ENCODE results near the gene GRM8.

Gene GRM8

GRCh38 chr7:127264219-127264618 lies 11.5 kb upstream of the GRM8 start:
- Histone ChIP-seq H3K9me3 (ENCODE audit: low read length) (no peaks in the 10 kb centered on the region), H3K36me3 (ENCODE audit: insufficient read depth, low read length) (no peaks in the 10 kb centered on the region), H3K4me1 (ENCODE audit: insufficient read depth, low read length, severe bottlenecking) (no peaks in the 10 kb centered on the region), H3K27me3 (ENCODE audit: insufficient read depth, low read length) (no peaks in the 10 kb centered on the region; the same call in 1 of the 2 replicates), H4K20me1 (ENCODE audit: insufficient read depth, low read length) (no peaks in the 10 kb centered on the region), H3F3A (ENCODE audit: insufficient read depth, low read length) (no peaks in the 10 kb centered on the region), H2AFZ (ENCODE audit: low read length) (no peak overlapping the region), H3K79me2 (ENCODE audit: insufficient read depth, low read length) (no peaks in the 10 kb centered on the region), H3K4me3 (ENCODE audit: low read depth, low read length, poor library complexity, severe bottlenecking) (no peak overlapping the region), H3K27ac (ENCODE audit: low read depth, low read length, poor library complexity, severe bottlenecking) (no peak overlapping the region), H3K9ac (ENCODE audit: low read length) (no peak overlapping the region), H3K9me2 (ENCODE audit: low read depth, low read length) (no peaks in the 10 kb centered on the region), H3K4me2 (ENCODE audit: low read length) (no peak overlapping the region)
- no peak for TF ChIP-seq CTCF (IDR thresholded peaks at IDR 0.05; ENCODE audit: low read length)
- no peak for TF ChIP-seq EZH2 (IDR thresholded peaks at IDR 0.05; ENCODE audit: borderline replicate concordance, low read length)

- Histone ChIP-seq H3K79me2 (ENCODE audit: insufficient read depth, low read length) (no peaks in the 10 kb centered on the region), H3K9me3 (ENCODE audit: low read length) (no peaks in the 10 kb centered on the region), H3K27me3 (ENCODE audit: insufficient read depth, low read length) (no peaks in the 10 kb centered on the region; the same call in 1 of the 2 replicates), H3F3A (ENCODE audit: insufficient read depth, low read length) (no peaks in the 10 kb centered on the region), H3K36me3 (ENCODE audit: insufficient read depth, low read length) (no peaks in the 10 kb centered on the region), H3K4me1 (ENCODE audit: insufficient read depth, low read length, severe bottlenecking) (no peaks in the 10 kb centered on the region), H3K4me3 (ENCODE audit: low read depth, low read length, poor library complexity, severe bottlenecking) (no peak overlapping the region), H3K9me2 (ENCODE audit: low read depth, low read length) (no peaks in the 10 kb centered on the region), H3K4me2 (ENCODE audit: low read length) (no peak overlapping the region), H3K27ac (ENCODE audit: low read depth, low read length, poor library complexity, severe bottlenecking) (no peak overlapping the region), H2AFZ (ENCODE audit: low read length) (no peak overlapping the region), H4K20me1 (ENCODE audit: insufficient read depth, low read length) (no peaks in the 10 kb centered on the region), H3K9ac (ENCODE audit: low read length) (no peak overlapping the region)
- TF ChIP-seq EZH2 (IDR thresholded peaks at IDR 0.05; ENCODE audit: borderline replicate concordance, low read length): no peak
- TF ChIP-seq CTCF (IDR thresholded peaks at IDR 0.05; ENCODE audit: low read length): no peak
Observed at GRCh38 chr7:127258111-127258510, 5.4 kb upstream of the GRM8 start.

- Histone ChIP-seq H3F3A (ENCODE audit: insufficient read depth, low read length) (no peaks in the 10 kb centered on the region), H2AFZ (ENCODE audit: low read length) (no peak overlapping the region), H3K79me2 (ENCODE audit: insufficient read depth, low read length) (no peaks in the 10 kb centered on the region), H3K9ac (ENCODE audit: low read length) (no peak overlapping the region), H4K20me1 (ENCODE audit: insufficient read depth, low read length) (no peaks in the 10 kb centered on the region), H3K27me3 (ENCODE audit: insufficient read depth, low read length) (no peaks in the 10 kb centered on the region; the same call in 1 of the 2 replicates), H3K4me2 (ENCODE audit: low read length) (no peak overlapping the region), H3K4me3 (ENCODE audit: low read depth, low read length, poor library complexity, severe bottlenecking) (no peak overlapping the region), H3K4me1 (ENCODE audit: insufficient read depth, low read length, severe bottlenecking) (no peaks in the 10 kb centered on the region), H3K9me3 (ENCODE audit: low read length) (no peaks in the 10 kb centered on the region), H3K36me3 (ENCODE audit: insufficient read depth, low read length) (no peaks in the 10 kb centered on the region), H3K9me2 (ENCODE audit: low read depth, low read length) (no peaks in the 10 kb centered on the region), H3K27ac (ENCODE audit: low read depth, low read length, poor library complexity, severe bottlenecking) (no peak overlapping the region)
- TF ChIP-seq EZH2 (IDR thresholded peaks at IDR 0.05; ENCODE audit: borderline replicate concordance, low read length) (no peak), CTCF (IDR thresholded peaks at IDR 0.05; ENCODE audit: low read length) (no peak)
Observed at GRCh38 chr7:127257086-127257485, 4.3 kb upstream of the GRM8 start.
